ENCODE results near the gene LRG1. TPM values are rescaled to one million over a fixed set of nuclear protein-coding genes. Genes with fewer than 3 reads are reported as not detected.

The LRG1 gene
- total RNA-seq, 1 experiment from 2014 or later = 0.51 TPM

GRCh38 chr19:4513248-4513647 lies 26.6 kb downstream of the LRG1 start:
- Histone ChIP-seq H3K9me2 (replicated peaks; ENCODE audit: low read length) (no peaks in the 10 kb centered on the region), H3K4me3 (ENCODE audit: low read length) (no peak overlapping the region), H3K27me3 (ENCODE audit: low read length) (no peaks in the 10 kb centered on the region), H3K9me3 (ENCODE audit: low read length) (no peaks in the 10 kb centered on the region), H3F3A (ENCODE audit: low read length, unreplicated experiment) (no peaks in the 10 kb centered on the region), H3K4me2 (ENCODE audit: low read length) (no peak overlapping the region), H3K9ac (ENCODE audit: low read length) (no peak overlapping the region), H4K20me1 (ENCODE audit: low read length) (no peaks in the 10 kb centered on the region), H3K27ac (ENCODE audit: low read length) (no peak overlapping the region), H2AFZ (ENCODE audit: low read length) (no peak overlapping the region), H3K36me3 (ENCODE audit: low read depth, low read length) (no peaks in the 10 kb centered on the region), H3K4me1 (ENCODE audit: insufficient read depth, low read length) (peaks cover 7% of the 10 kb centered on the region), H3K79me2 (ENCODE audit: low read length) (no peaks in the 10 kb centered on the region)
- ATAC-seq = no peak
- intact Hi-C loops (cut with micrococcal nuclease) = no loop called here
- TF ChIP-seq EZH2 (IDR thresholded peaks at IDR 0.05; ENCODE audit: low read length, unreplicated experiment) (no peak), EZH2phosphoT487 (IDR thresholded peaks at IDR 0.05; ENCODE audit: borderline replicate concordance, low read length) (no peak), CTCF (conservative IDR thresholded peaks at IDR 0.05; ENCODE audit: low read depth, low read length) (no peak)
- ChIA-PET CTCF (no interaction called here), POLR2A (ENCODE audit: unreplicated experiment) (no interaction called here)
- no TSS peak for BruUV-seq (replicated peaks)
- DNase-seq = no peak

- Histone ChIP-seq H3K9ac (ENCODE audit: low read length) (no peak overlapping the region), H4K20me1 (ENCODE audit: low read length) (no peaks in the 10 kb centered on the region), H2AFZ (ENCODE audit: low read length) (no peak overlapping the region), H3K4me2 (ENCODE audit: low read length) (no peak overlapping the region), H3K79me2 (ENCODE audit: low read length) (no peaks in the 10 kb centered on the region), H3K4me1 (ENCODE audit: insufficient read depth, low read length) (no peaks in the 10 kb centered on the region), H3K36me3 (ENCODE audit: low read depth, low read length) (no peaks in the 10 kb centered on the region), H3K4me3 (ENCODE audit: low read length) (no peak overlapping the region), H3K9me3 (ENCODE audit: low read length) (no peaks in the 10 kb centered on the region), H3F3A (ENCODE audit: low read length, unreplicated experiment) (no peaks in the 10 kb centered on the region), H3K9me2 (replicated peaks; ENCODE audit: low read length) (no peaks in the 10 kb centered on the region), H3K27ac (ENCODE audit: low read length) (no peak overlapping the region), H3K27me3 (ENCODE audit: low read length) (no peaks in the 10 kb centered on the region)
- TF ChIP-seq CTCF (conservative IDR thresholded peaks at IDR 0.05; ENCODE audit: low read depth, low read length) (no peak), EZH2 (IDR thresholded peaks at IDR 0.05; ENCODE audit: low read length, unreplicated experiment) (no peak), EZH2phosphoT487 (IDR thresholded peaks at IDR 0.05; ENCODE audit: borderline replicate concordance, low read length) (no peak)
- CTCF ChIA-PET = no interaction called here
- POLR2A ChIA-PET (ENCODE audit: unreplicated experiment) = no interaction called here
- DNase-seq = no peak
- intact Hi-C loops (cut with micrococcal nuclease) = no loop called here
- no peak for ATAC-seq
- no TSS peak for BruUV-seq (replicated peaks)
Measured at GRCh38 chr19:4512070-4512469, 27.8 kb downstream of the LRG1 start.

DNA sequence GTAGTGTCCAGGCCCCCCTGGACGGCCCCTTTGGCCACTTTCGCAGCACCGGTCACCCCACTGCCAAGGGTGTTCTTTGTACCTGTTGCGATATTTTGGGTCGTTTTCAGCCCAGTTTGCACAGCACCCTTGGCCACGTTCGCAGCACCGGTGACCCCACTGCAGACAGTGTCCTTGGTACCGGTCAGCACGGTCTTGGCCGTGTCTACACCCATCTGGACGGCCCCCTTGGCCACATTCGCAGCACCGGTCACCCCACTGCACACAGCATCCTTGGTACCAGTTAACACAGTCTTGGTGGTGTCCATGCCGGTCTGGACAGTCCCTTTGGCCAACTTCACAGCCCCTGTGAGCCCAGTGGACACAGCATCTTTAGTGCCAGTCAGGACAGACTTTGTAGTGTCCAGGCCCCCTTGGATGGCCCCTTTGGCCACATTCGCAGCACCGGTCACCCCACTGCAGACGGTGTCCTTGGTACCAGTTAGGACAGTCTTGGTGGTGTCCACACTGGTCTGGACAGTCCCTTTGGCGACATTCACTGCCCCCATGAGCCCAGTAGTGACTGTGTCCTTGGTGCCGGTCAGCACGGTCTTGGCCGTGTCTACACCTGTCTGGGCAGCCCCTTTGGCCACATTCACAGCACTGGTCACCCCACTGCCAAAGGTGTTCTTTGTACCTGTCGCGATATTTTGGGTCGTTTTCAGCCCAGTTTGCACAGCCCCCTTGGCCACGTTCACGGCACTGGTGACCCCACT lies 28.4 kb downstream of the LRG1 start:
- intact Hi-C loops (cut with micrococcal nuclease) = no loop called here
- BruUV-seq (replicated peaks) = TSS peak; percentile 9
- CTCF ChIA-PET = no interaction called here

More for the DNA sequence above, 28.4 kb downstream of the LRG1 start:
- TF ChIP-seq CTCF (conservative IDR thresholded peaks at IDR 0.05; ENCODE audit: low read depth, low read length) (no peak), EZH2phosphoT487 (IDR thresholded peaks at IDR 0.05; ENCODE audit: borderline replicate concordance, low read length) (no peak), EZH2 (IDR thresholded peaks at IDR 0.05; ENCODE audit: low read length, unreplicated experiment) (no peak)
- POLR2A ChIA-PET (ENCODE audit: unreplicated experiment) = no interaction called here
- no peaks in the 10 kb centered on the region for H4K20me1 ChIP-seq (ENCODE audit: low read length)
- H3K79me2 ChIP-seq (ENCODE audit: low read length) = no peaks in the 10 kb centered on the region
- no peaks in the 10 kb centered on the region for H3K36me3 ChIP-seq (ENCODE audit: low read depth, low read length)
- peaks cover 4% of the 10 kb centered on the region for H3K4me1 ChIP-seq (ENCODE audit: insufficient read depth, low read length)
- no peak overlapping the region for H3K9ac ChIP-seq (ENCODE audit: low read length)
- no peaks in the 10 kb centered on the region for H3K9me2 ChIP-seq (replicated peaks; ENCODE audit: low read length)
- H3K9me3 ChIP-seq (ENCODE audit: low read length) = no peaks in the 10 kb centered on the region
- no peaks in the 10 kb centered on the region for H3K27me3 ChIP-seq (ENCODE audit: low read length)
- ATAC-seq = no peak
- no peaks in the 10 kb centered on the region for H3F3A ChIP-seq (ENCODE audit: low read length, unreplicated experiment)
- H3K27ac ChIP-seq (ENCODE audit: low read length) = no peak overlapping the region
- H2AFZ ChIP-seq (ENCODE audit: low read length) = no peak overlapping the region
- H3K4me3 ChIP-seq (ENCODE audit: low read length) = no peak overlapping the region
- H3K4me2 ChIP-seq (ENCODE audit: low read length) = no peak overlapping the region
- no peak for DNase-seq
